ENCODE measurements around the gene NDUFA5.

DNA sequence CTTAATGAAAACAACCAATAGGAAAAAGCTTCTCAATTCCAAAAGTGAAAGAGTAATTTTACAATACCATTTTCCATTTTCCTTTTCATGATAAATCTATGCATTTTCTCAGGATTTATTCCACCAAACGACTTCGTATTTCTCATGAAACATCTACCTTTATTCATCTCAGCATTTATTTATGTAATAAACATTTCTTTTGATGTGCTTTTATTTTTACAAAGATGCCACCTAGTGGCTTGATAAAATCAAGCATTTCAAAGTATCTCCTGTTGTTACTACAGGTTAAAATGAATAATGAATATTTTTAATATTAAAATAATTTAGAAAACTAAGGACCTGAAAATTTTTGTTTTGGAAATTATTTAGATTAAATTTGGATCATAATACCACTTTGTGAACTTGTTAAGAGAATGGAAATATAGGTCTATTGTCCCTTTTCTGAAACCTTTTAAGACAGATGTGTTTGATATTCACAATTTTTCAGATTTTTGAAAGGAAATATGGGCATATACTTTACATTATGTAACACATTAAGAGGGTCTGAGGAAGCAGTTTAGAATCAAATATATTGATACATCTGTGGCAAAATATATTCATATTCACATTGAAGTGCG is 20.5 kb downstream of the NDUFA5 start:
- TF ChIP-seq, protein P1, sequence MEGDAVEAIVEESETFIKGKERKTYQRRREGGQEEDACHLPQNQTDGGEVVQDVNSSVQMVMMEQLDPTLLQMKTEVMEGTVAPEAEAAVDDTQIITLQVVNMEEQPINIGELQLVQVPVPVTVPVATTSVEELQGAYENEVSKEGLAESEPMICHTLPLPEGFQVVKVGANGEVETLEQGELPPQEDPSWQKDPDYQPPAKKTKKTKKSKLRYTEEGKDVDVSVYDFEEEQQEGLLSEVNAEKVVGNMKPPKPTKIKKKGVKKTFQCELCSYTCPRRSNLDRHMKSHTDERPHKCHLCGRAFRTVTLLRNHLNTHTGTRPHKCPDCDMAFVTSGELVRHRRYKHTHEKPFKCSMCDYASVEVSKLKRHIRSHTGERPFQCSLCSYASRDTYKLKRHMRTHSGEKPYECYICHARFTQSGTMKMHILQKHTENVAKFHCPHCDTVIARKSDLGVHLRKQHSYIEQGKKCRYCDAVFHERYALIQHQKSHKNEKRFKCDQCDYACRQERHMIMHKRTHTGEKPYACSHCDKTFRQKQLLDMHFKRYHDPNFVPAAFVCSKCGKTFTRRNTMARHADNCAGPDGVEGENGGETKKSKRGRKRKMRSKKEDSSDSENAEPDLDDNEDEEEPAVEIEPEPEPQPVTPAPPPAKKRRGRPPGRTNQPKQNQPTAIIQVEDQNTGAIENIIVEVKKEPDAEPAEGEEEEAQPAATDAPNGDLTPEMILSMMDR (IDR thresholded peaks at IDR 0.05) = peak; percentile 81
- no peak for TF ChIP-seq ZFX (IDR thresholded peaks at IDR 0.05; ENCODE audit: borderline replicate concordance)
